ENCODE measurements around the gene RLN1.
"Not testable (repeated sequence)": the region's sequence is repeated elsewhere in the genome, so short reads cannot be mapped to it uniquely, and the experiment has no call there.

RLN1 gene, protein sequence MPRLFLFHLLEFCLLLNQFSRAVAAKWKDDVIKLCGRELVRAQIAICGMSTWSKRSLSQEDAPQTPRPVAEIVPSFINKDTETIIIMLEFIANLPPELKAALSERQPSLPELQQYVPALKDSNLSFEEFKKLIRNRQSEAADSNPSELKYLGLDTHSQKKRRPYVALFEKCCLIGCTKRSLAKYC

DNA sequence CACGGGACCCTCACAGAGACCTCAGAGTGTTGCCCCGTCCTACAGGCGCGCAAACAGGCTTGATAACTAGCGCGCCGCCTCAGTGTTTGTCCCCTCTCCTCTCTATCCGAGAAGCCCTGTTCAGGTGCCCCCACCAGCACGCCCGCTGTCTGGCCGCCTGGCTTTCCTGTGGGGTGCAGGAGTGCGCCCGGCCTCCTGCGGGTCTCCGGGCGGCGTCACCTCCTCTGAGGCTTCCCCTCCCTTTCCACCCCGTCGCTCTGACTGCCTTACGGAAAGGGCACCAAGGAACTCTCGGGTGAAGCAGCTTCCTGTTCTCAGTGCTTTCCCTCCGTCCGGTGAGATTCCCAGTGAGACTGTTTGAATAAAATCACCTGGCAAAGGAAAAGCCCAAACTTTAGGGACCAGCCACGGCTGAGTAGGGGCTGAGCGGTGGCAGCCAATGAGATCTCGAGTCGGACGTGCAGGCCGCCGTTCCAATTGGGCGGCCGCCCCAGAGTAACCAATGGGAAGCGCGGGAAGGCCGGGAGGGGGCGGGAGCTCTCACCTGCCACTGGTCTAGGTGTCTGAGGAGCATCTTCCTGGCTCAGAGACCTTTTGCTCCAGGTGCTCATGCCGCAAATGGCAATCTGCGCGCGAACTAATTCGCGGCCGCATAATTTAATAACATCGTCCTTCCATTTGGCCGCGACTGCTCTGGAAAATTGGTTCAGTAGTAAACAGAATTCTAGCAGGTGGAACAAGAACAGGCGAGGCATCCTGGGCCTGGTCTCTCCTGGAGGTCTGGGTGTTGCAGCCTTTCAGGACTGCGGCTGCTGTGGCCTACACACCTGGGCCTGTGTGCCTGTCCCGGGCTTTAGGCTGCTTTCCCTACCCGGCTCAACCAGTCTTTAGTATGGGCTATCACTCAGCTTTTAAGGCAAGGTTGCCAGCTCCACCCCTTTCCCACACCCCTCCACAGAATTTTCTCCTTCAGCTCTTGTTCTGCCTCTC is at the start of gene RLN1:
Gene RLN1, minus strand, starts transcription at position 885 of the 990 bp plus-strand sequence. Its CDS starts 130 bp downstream, at position 755.
- Histone ChIP-seq H3K4me3 (ENCODE audit: low read depth, low read length, poor library complexity, severe bottlenecking) (peak within 1 kb of the TSS; percentile 41), H3K4me2 (ENCODE audit: low read length) (peak within 1 kb of the TSS; percentile 54), H2AFZ (ENCODE audit: low read length) (peak within 1 kb of the TSS; percentile 26; the same call in 1 of the 2 replicates), H3K4me1 (ENCODE audit: insufficient read depth, low read length, severe bottlenecking) (peaks cover 34% of the 10 kb centered on the region)
- not testable (repeated sequence) for H3K9me3 ChIP-seq (ENCODE audit: low read length); H4K20me1 ChIP-seq (ENCODE audit: insufficient read depth, low read length); H3K27me3 ChIP-seq (ENCODE audit: insufficient read depth, low read length); H3K9me2 ChIP-seq (ENCODE audit: low read depth, low read length); H3F3A ChIP-seq (ENCODE audit: insufficient read depth, low read length); H3K36me3 ChIP-seq (ENCODE audit: insufficient read depth, low read length); H3K27ac ChIP-seq (ENCODE audit: low read depth, low read length, poor library complexity, severe bottlenecking); H3K79me2 ChIP-seq (ENCODE audit: insufficient read depth, low read length); H3K9ac ChIP-seq (ENCODE audit: low read length)

DNA sequence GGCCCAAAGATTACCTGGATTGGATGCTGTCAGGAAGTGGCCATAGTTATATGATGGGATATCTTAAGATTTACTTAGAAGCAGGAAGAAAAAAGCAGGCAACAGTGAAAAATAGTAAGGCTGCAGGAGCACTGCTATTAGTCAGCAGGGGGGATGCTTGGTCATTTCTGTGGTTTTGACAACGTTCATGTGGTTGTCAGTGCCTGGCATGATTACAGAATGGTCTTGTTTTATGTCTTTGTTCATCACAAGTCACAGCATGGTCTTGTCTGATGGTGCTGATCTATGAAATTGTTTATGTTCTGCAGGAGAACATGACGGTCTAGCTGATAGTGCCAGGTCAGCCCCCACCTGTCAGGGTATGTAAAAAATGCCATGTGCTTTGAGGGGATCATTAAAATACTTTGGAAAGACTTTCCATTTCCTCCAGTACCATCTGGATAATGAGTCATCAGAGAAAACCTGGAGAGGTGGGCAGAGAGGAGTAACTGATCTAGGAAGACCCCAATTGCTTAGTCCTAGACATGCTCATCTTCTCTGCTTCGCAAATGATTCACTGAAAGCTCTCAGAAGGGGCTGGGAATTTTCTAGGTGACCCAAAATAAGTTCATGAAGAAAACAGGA is 49.5 kb upstream of the RLN1 start:
- no peaks in the 10 kb centered on the region for H3K36me3 ChIP-seq (ENCODE audit: insufficient read depth, low read length)
- no peaks in the 10 kb centered on the region for H3F3A ChIP-seq (ENCODE audit: insufficient read depth, low read length)
- H3K9ac ChIP-seq (ENCODE audit: low read length), result no peak overlapping the region
- H3K4me1 ChIP-seq (ENCODE audit: insufficient read depth, low read length, severe bottlenecking), result no peaks in the 10 kb centered on the region
- TF ChIP-seq, protein P1, sequence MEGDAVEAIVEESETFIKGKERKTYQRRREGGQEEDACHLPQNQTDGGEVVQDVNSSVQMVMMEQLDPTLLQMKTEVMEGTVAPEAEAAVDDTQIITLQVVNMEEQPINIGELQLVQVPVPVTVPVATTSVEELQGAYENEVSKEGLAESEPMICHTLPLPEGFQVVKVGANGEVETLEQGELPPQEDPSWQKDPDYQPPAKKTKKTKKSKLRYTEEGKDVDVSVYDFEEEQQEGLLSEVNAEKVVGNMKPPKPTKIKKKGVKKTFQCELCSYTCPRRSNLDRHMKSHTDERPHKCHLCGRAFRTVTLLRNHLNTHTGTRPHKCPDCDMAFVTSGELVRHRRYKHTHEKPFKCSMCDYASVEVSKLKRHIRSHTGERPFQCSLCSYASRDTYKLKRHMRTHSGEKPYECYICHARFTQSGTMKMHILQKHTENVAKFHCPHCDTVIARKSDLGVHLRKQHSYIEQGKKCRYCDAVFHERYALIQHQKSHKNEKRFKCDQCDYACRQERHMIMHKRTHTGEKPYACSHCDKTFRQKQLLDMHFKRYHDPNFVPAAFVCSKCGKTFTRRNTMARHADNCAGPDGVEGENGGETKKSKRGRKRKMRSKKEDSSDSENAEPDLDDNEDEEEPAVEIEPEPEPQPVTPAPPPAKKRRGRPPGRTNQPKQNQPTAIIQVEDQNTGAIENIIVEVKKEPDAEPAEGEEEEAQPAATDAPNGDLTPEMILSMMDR (IDR thresholded peaks at IDR 0.05; ENCODE audit: low read length), result no peak
- no peak for TF ChIP-seq EZH2 (IDR thresholded peaks at IDR 0.05; ENCODE audit: borderline replicate concordance, low read length)
- no peak overlapping the region for H3K27ac ChIP-seq (ENCODE audit: low read depth, low read length, poor library complexity, severe bottlenecking)
- no peaks in the 10 kb centered on the region for H3K9me2 ChIP-seq (ENCODE audit: low read depth, low read length)
- no peaks in the 10 kb centered on the region for H4K20me1 ChIP-seq (ENCODE audit: insufficient read depth, low read length)
- H3K4me3 ChIP-seq (ENCODE audit: low read depth, low read length, poor library complexity, severe bottlenecking), result no peak overlapping the region
- H2AFZ ChIP-seq (ENCODE audit: low read length), result no peak overlapping the region
- H3K9me3 ChIP-seq (ENCODE audit: low read length), result no peaks in the 10 kb centered on the region
- no peak overlapping the region for H3K4me2 ChIP-seq (ENCODE audit: low read length)
- no peaks in the 10 kb centered on the region for H3K27me3 ChIP-seq (ENCODE audit: insufficient read depth, low read length)
- no peaks in the 10 kb centered on the region for H3K79me2 ChIP-seq (ENCODE audit: insufficient read depth, low read length)

DNA sequence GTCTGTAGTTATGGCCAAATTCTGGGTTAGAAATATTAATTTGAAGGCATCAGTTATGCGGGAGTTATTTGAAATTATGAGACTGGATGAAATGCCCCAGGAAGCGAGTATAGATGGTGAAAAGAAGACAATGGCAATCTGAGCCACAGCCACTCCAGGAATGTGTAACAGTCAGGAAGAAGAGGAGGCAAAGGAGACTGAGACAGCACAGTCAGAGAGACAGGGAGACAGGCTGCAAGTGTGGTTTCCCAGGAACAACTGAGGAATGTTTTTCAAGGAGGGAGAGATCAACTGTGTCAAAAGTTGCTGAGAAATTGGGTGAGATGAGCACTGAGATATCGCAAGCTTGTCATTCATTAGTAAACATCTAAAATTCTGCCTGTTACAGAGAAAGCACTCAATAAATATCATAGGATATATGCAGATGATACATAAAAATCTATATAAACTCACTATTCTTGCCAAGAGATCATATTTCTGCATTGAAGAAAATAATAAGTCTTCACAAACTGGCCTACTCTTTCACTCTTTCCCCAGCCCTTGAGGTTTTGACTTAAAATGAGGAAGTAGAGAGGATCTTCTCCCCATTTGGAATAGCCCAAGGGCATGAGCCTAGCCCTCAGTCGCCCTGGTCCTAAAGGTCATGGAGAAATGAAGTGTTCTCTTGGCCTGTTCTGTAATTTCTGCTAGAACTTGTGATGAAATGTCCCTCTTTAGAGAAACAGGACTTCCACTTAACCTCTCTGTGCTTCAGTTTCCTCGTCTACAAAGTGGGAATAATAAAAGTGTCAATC is 48.5 kb upstream of the RLN1 start:
- Histone ChIP-seq H3K9me3 (ENCODE audit: low read length) (no peaks in the 10 kb centered on the region), H3K27ac (ENCODE audit: low read depth, low read length, poor library complexity, severe bottlenecking) (no peak overlapping the region)
- TF ChIP-seq, protein P1 (IDR thresholded peaks at IDR 0.05; ENCODE audit: low read length), result no peak
- TF ChIP-seq EZH2 (IDR thresholded peaks at IDR 0.05; ENCODE audit: borderline replicate concordance, low read length), result no peak

More for the DNA sequence above, 48.5 kb upstream of the RLN1 start:
- Histone ChIP-seq H3K9me2 (ENCODE audit: low read depth, low read length) (no peaks in the 10 kb centered on the region), H3K36me3 (ENCODE audit: insufficient read depth, low read length) (no peaks in the 10 kb centered on the region), H3K4me2 (ENCODE audit: low read length) (no peak overlapping the region), H3K4me1 (ENCODE audit: insufficient read depth, low read length, severe bottlenecking) (no peaks in the 10 kb centered on the region), H2AFZ (ENCODE audit: low read length) (no peak overlapping the region), H3F3A (ENCODE audit: insufficient read depth, low read length) (no peaks in the 10 kb centered on the region), H3K79me2 (ENCODE audit: insufficient read depth, low read length) (no peaks in the 10 kb centered on the region), H3K4me3 (ENCODE audit: low read depth, low read length, poor library complexity, severe bottlenecking) (no peak overlapping the region), H3K9ac (ENCODE audit: low read length) (no peak overlapping the region), H3K27me3 (ENCODE audit: insufficient read depth, low read length) (no peaks in the 10 kb centered on the region), H4K20me1 (ENCODE audit: insufficient read depth, low read length) (no peaks in the 10 kb centered on the region)
